ENCODE data around the gene DNAJC5.
A peak's percentile ranks its signal among the peaks of the same experiment; 100 is the strongest.

Gene DNAJC5

GRCh38 chr20:63885264-63886053, 9.5 kb upstream of the DNAJC5 start:
- no peak for DNase-seq

GRCh38 chr20:63886054-63886419, 8.9 kb upstream of the DNAJC5 start:
- no peak for DNase-seq

- no peak for DNase-seq
These were observed 8.0 kb upstream of the DNAJC5 start for GRCh38 chr20:63886921-63887320.

- peak in 1 of 2 donors; percentile 19 for DNase-seq
These were observed 5.4 kb upstream of the DNAJC5 start for GRCh38 chr20:63889241-63890200.

- no peak for DNase-seq
These were observed 4.7 kb upstream of the DNAJC5 start for GRCh38 chr20:63890201-63890576.

GRCh38 chr20:63890616-63891015, 4.3 kb upstream of the DNAJC5 start:
- no peak for DNase-seq

- DNase-seq, result no peak
These were observed 3.6 kb upstream of the DNAJC5 start for GRCh38 chr20:63891061-63892002.

GRCh38 chr20:63892402-63892801, 2.5 kb upstream of the DNAJC5 start:
- no peak for DNase-seq

GRCh38 chr20:63893999-63894357, 948 bp upstream of the DNAJC5 start:
- no peak for DNase-seq

GRCh38 chr20:63895202-63895951, 451 bp downstream of the DNAJC5 start:
- DNase-seq, result no peak

GRCh38 chr20:63895952-63896263, 982 bp downstream of the DNAJC5 start:
- peak in 1 of 2 donors; percentile 66 for DNase-seq

GRCh38 chr20:63896264-63897105, 1.6 kb downstream of the DNAJC5 start:
- peak; percentile 27 to 52 for DNase-seq

- no peak for DNase-seq
These were observed 3.1 kb downstream of the DNAJC5 start for GRCh38 chr20:63897978-63898561.

GRCh38 chr20:63898882-63899558, 4.1 kb downstream of the DNAJC5 start:
- DNase-seq, result peak in 1 of 2 donors; percentile 16

GRCh38 chr20:63900413-63900812, 5.5 kb downstream of the DNAJC5 start:
- no peak for DNase-seq

- peak in 1 of 2 donors; percentile 21 for DNase-seq
These were observed 9.1 kb downstream of the DNAJC5 start for GRCh38 chr20:63903796-63904561.

GRCh38 chr20:63908008-63908682, 13.2 kb downstream of the DNAJC5 start:
- DNase-seq, result no peak

- DNase-seq, result no peak
These were observed 16.2 kb downstream of the DNAJC5 start for GRCh38 chr20:63911176-63911575.

GRCh38 chr20:63913768-63914167, 18.8 kb downstream of the DNAJC5 start:
- DNase-seq, result no peak

Data from CD4-positive, alpha-beta T cell treated with Interleukin-4 for 1 hour (primary cell).